Mammary epithelial cell (primary cell): ENCODE data around the gene BCAM.

Source experiments
- EZH2 ChIP-seq: IDR thresholded peaks from 2 replicates; pipeline ENCODE4 v1.6.1; 2012; ENCODE audit warnings: low read length, inconsistent platforms, borderline replicate concordance
- TF ChIP-seq, protein P1 (sequence below), 2 donors: IDR thresholded peaks in 1 of 2; conservative IDR thresholded peaks in 1 of 2; 2 replicates each; pipeline ENCODE4 v1.5.1; 2011 to 2012; ENCODE audit warnings: inconsistent platforms in 2 of 2, low read length in 2 of 2, mild to moderate bottlenecking in 2 of 2, control low read depth in 1 of 2, low read depth in 1 of 2; ENCODE audit not compliant: insufficient read depth in 1 of 2; ENCODE audit errors: extremely low read depth in 1 of 2

- TF ChIP-seq EZH2 = no peak
- TF ChIP-seq, protein P1, sequence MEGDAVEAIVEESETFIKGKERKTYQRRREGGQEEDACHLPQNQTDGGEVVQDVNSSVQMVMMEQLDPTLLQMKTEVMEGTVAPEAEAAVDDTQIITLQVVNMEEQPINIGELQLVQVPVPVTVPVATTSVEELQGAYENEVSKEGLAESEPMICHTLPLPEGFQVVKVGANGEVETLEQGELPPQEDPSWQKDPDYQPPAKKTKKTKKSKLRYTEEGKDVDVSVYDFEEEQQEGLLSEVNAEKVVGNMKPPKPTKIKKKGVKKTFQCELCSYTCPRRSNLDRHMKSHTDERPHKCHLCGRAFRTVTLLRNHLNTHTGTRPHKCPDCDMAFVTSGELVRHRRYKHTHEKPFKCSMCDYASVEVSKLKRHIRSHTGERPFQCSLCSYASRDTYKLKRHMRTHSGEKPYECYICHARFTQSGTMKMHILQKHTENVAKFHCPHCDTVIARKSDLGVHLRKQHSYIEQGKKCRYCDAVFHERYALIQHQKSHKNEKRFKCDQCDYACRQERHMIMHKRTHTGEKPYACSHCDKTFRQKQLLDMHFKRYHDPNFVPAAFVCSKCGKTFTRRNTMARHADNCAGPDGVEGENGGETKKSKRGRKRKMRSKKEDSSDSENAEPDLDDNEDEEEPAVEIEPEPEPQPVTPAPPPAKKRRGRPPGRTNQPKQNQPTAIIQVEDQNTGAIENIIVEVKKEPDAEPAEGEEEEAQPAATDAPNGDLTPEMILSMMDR (conservative IDR thresholded peaks at IDR 0.05 in 1 of 2, IDR thresholded peaks at IDR 0.05 in 1 of 2; ENCODE audit: extremely low read depth in 1 of 2, insufficient read depth in 1 of 2, low read depth in 1 of 2, low read length in 2 of 2) = no peak
Observed at GRCh38 chr19:44765949-44766335, 43.0 kb upstream of the BCAM start.
